T-helper 17 cell (primary cell): ENCODE data around the gene MSL2. TPM values are rescaled to one million over a fixed set of nuclear protein-coding genes. Genes with fewer than 3 reads are reported as not detected.
A peak's percentile ranks its signal among the peaks of the same experiment; 100 is the strongest.
"Not testable (repeated sequence)": the region's sequence is repeated elsewhere in the genome, so short reads cannot be mapped to it uniquely, and the experiment has no call there.

ENCODE experiments used
- ATAC-seq: fragments of 150-1000 bp; cut with Tn5 transposase; 2 replicates; pipeline ENCODE4 v1.10.0; 2021; ENCODE audit warnings: mild to moderate bottlenecking, moderate library complexity
- DNase-seq, 3 donors: peaks; one replicate each; pipeline versions ENCODE4 v3.0.0 to v3.0.0-alpha.2; 2020 to 2021
- H3K9me3 ChIP-seq: one replicate; pipeline ENCODE4 v1.7.0; 2013; ENCODE audit warnings: low read length, mild to moderate bottlenecking; ENCODE audit not compliant: control insufficient read depth, poor library complexity, severe bottlenecking
- H3K27ac Mint-ChIP-seq: one replicate; pipeline ENCODE4 v1.8.0; 2022; ENCODE audit warnings: mild to moderate bottlenecking, moderate library complexity, mixed read lengths
- H3K27me3 Mint-ChIP-seq: one replicate; pipeline ENCODE4 v1.8.0; 2022; ENCODE audit warnings: mixed read lengths
- H3K36me3 Mint-ChIP-seq: one replicate; pipeline ENCODE4 v1.8.0; 2022; ENCODE audit warnings: low read depth, mixed read lengths
- H3K4me1 Mint-ChIP-seq: one replicate; pipeline ENCODE4 v1.8.0; 2022; ENCODE audit warnings: mild to moderate bottlenecking, mixed read lengths
- H3K4me3 Mint-ChIP-seq: one replicate; pipeline ENCODE4 v1.8.0; 2022; ENCODE audit warnings: mild to moderate bottlenecking, moderate library complexity, mixed read lengths
- total RNA-seq, 4 donors: library from RNA in 2 of 4; stranded (reverse) in 2 of 4; gene quantifications; one replicate each; pipeline ENCODE4 v1.2.3 and lab custom pipeline; 2022 to 2026

The MSL2 gene
- 100 to 1,000 TPM in 1 of 2 donors, 10 to 100 TPM in 1; 95.6 to 135 TPM for total RNA-seq
- total RNA-seq (lab: John Stamatoyannopoulos, UW): 119 to 239 reads per million in 2 donors

GRCh38 chr3:136196064-136196400 lies at the start of gene MSL2:
Gene MSL2, minus strand, starts transcription at chr3:136196335. Its CDS starts 1,222 bp downstream, at chr3:136195113.
- Mint-ChIP-seq H3K36me3 (peaks cover 13% of the 10 kb centered on the region), H3K4me1 (peaks cover 38% of the 10 kb centered on the region), H3K27ac (peak within 1 kb of the TSS; percentile 99), H3K27me3 (no peaks in the 10 kb centered on the region), H3K4me3 (peak within 1 kb of the TSS; percentile 98)
- no peak for DNase-seq
- H3K9me3 ChIP-seq: no peaks in the 10 kb centered on the region
- peak; percentile 51 for ATAC-seq

- ATAC-seq (no peak), DNase-seq (no peak)
- Mint-ChIP-seq H3K27ac (no peak overlapping the region), H3K4me3 (no peak overlapping the region), H3K27me3 (peaks cover 9% of the 10 kb centered on the region), H3K36me3 (peaks cover 2% of the 10 kb centered on the region), H3K4me1 (peaks cover 10% of the 10 kb centered on the region)
- H3K9me3 ChIP-seq: no peaks in the 10 kb centered on the region
Observed at GRCh38 chr3:136245691-136246090, 49.6 kb upstream of the MSL2 start.

GRCh38 chr3:136239094-136239493 lies 43.0 kb upstream of the MSL2 start:
- no peak for DNase-seq
- H3K36me3 Mint-ChIP-seq: peaks cover 2% of the 10 kb centered on the region

GRCh38 chr3:136237961-136238649 lies 42.0 kb upstream of the MSL2 start:
- Mint-ChIP-seq H3K36me3 (peaks cover 2% of the 10 kb centered on the region), H3K4me3 (no peak overlapping the region), H3K27me3 (peaks cover 36% of the 10 kb centered on the region), H3K27ac (no peak overlapping the region), H3K4me1 (peaks cover under 1% of the 10 kb centered on the region)
- ATAC-seq (no peak), DNase-seq (no peak)
- no peaks in the 10 kb centered on the region for H3K9me3 ChIP-seq

More at GRCh38 chr3:136239094-136239493, 43.0 kb upstream of the MSL2 start:
- Mint-ChIP-seq H3K27ac (no peak overlapping the region), H3K27me3 (peaks cover 38% of the 10 kb centered on the region), H3K4me3 (no peak overlapping the region), H3K4me1 (peaks cover 4% of the 10 kb centered on the region)
- no peaks in the 10 kb centered on the region for H3K9me3 ChIP-seq
- no peak for ATAC-seq

- ATAC-seq (no peak), DNase-seq (no peak)
- Mint-ChIP-seq H3K4me1 (no peaks in the 10 kb centered on the region), H3K36me3 (peaks cover 2% of the 10 kb centered on the region), H3K27me3 (peaks cover 36% of the 10 kb centered on the region), H3K4me3 (no peak overlapping the region), H3K27ac (no peak overlapping the region)
- H3K9me3 ChIP-seq: no peaks in the 10 kb centered on the region
Observed at GRCh38 chr3:136237103-136237502, 41.0 kb upstream of the MSL2 start.

GRCh38 chr3:136236109-136236508 lies 40.0 kb upstream of the MSL2 start:
- Mint-ChIP-seq H3K4me3 (no peak overlapping the region), H3K36me3 (peaks cover 2% of the 10 kb centered on the region), H3K27me3 (peaks cover 36% of the 10 kb centered on the region), H3K4me1 (no peaks in the 10 kb centered on the region), H3K27ac (no peak overlapping the region)
- no peaks in the 10 kb centered on the region for H3K9me3 ChIP-seq
- ATAC-seq (no peak), DNase-seq (no peak)

- DNase-seq: no peak
- H3K4me3 Mint-ChIP-seq: no peak overlapping the region
- peaks cover 2% of the 10 kb centered on the region for H3K36me3 Mint-ChIP-seq
- H3K27me3 Mint-ChIP-seq: peaks cover 30% of the 10 kb centered on the region
- no peaks in the 10 kb centered on the region for H3K9me3 ChIP-seq
- ATAC-seq: no peak
- no peaks in the 10 kb centered on the region for H3K4me1 Mint-ChIP-seq
- no peak overlapping the region for H3K27ac Mint-ChIP-seq
Observed at GRCh38 chr3:136235545-136235944, 39.4 kb upstream of the MSL2 start.

GRCh38 chr3:136232413-136232812 lies 36.3 kb upstream of the MSL2 start:
- H3K27ac Mint-ChIP-seq: no peak overlapping the region
- peaks cover 17% of the 10 kb centered on the region for H3K27me3 Mint-ChIP-seq
- H3K4me1 Mint-ChIP-seq: no peaks in the 10 kb centered on the region
- DNase-seq: no peak
- H3K9me3 ChIP-seq: no peaks in the 10 kb centered on the region
- no peak overlapping the region for H3K4me3 Mint-ChIP-seq
- no peak for ATAC-seq
- peaks cover 2% of the 10 kb centered on the region for H3K36me3 Mint-ChIP-seq

- not testable (repeated sequence) for DNase-seq, H3K27me3 Mint-ChIP-seq, H3K36me3 Mint-ChIP-seq, H3K4me1 Mint-ChIP-seq, H3K27ac Mint-ChIP-seq, ATAC-seq, H3K4me3 Mint-ChIP-seq, H3K9me3 ChIP-seq
Observed at GRCh38 chr3:136222746-136223145, 26.6 kb upstream of the MSL2 start.

GRCh38 chr3:136211547-136211946 lies 15.4 kb upstream of the MSL2 start:
- H3K27ac Mint-ChIP-seq: no peak overlapping the region
- H3K4me3 Mint-ChIP-seq: no peak overlapping the region
- H3K36me3 Mint-ChIP-seq: peaks cover 5% of the 10 kb centered on the region
- H3K9me3 ChIP-seq: no peaks in the 10 kb centered on the region
- H3K4me1 Mint-ChIP-seq: no peaks in the 10 kb centered on the region
- ATAC-seq (no peak), DNase-seq (no peak)
- H3K27me3 Mint-ChIP-seq: peaks cover 28% of the 10 kb centered on the region

GRCh38 chr3:136209921-136210320 lies 13.8 kb upstream of the MSL2 start:
- ATAC-seq (no peak), DNase-seq (no peak)
- Mint-ChIP-seq H3K4me1 (no peaks in the 10 kb centered on the region), H3K36me3 (peaks cover 7% of the 10 kb centered on the region), H3K27ac (no peak overlapping the region), H3K27me3 (peaks cover 38% of the 10 kb centered on the region), H3K4me3 (no peak overlapping the region)
- no peaks in the 10 kb centered on the region for H3K9me3 ChIP-seq

- DNase-seq (no peak), ATAC-seq (no peak)
- Mint-ChIP-seq H3K27me3 (peaks cover 38% of the 10 kb centered on the region), H3K4me1 (no peaks in the 10 kb centered on the region), H3K4me3 (no peak overlapping the region), H3K36me3 (peaks cover 7% of the 10 kb centered on the region), H3K27ac (peak overlapping the region; percentile 79)
- no peaks in the 10 kb centered on the region for H3K9me3 ChIP-seq
Observed at GRCh38 chr3:136207489-136208115, 11.5 kb upstream of the MSL2 start.

GRCh38 chr3:136199219-136199618 lies 3.1 kb upstream of the MSL2 start:
- H3K27me3 Mint-ChIP-seq, H3K9me3 ChIP-seq, H3K27ac Mint-ChIP-seq, DNase-seq, H3K4me3 Mint-ChIP-seq, ATAC-seq: not testable (repeated sequence)
- peaks cover 22% of the 10 kb centered on the region for H3K4me1 Mint-ChIP-seq
- H3K36me3 Mint-ChIP-seq: peaks cover 12% of the 10 kb centered on the region
